ENCODE results near the gene SLC12A4.
A peak's percentile ranks its signal among the peaks of the same experiment; 100 is the strongest.
"Not testable (repeated sequence)": the region's sequence is repeated elsewhere in the genome, so short reads cannot be mapped to it uniquely, and the experiment has no call there.

SLC12A4 gene

GRCh38 chr16:67924140-67924906 lies 44.1 kb downstream of the SLC12A4 start:
- DNase-seq = no peak

DNA sequence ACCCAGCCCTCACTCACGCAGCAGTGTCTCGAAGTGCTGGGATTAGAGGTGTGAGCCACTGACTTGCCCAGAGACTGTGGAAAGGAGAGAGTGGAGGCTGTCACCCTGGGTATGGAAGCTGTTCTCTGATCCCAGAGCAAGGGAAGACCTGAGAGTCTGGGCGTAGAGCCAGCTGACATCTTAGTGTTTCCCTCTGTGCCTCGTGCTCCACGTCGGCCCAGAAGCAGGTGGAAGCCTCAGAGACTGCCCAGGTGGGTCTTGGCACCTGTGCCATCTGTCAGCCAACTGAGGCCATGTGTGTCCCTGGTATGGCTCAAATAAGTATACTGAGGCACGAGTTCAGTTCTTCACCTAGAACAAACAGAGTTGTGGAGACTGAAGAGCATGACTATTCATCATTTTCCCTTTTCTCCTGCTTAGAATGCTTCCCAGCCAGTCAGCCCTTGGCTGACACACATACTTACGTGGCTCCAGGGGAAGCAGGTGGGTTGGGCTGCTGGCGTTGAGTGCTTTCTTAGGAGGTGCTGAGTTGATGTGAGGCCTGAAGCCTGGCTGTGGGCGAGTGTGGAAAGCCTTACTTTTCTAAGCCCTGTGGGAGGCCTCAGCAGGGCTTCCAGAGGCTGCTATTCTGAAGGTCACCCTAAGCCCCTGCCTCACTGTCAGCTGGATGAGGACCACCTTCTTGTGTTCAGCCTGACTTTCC lies 44.9 kb downstream of the SLC12A4 start:
- no peak for DNase-seq

- DNase-seq = no peak
These were observed 45.7 kb downstream of the SLC12A4 start for GRCh38 chr16:67922740-67923139.

DNA sequence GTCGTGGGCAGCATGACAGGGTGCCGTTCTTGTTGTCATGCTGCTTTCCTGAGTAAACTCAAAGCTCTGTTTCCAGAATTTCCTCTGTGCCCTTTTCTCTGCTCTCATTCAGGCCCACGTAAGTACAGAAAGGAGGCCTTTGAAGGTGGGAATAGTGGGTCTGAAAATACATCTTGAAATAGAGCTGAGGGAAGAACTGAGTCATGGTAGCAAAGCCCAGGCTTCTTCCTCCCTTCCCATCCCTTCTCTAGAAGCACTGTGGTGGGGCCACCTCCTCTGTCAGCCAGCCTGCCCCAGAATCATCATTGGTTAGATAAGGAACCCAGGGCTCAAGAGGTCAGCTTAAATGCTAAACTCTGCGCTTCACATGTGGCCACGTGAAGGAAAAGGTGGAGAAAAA lies 46.2 kb downstream of the SLC12A4 start:
- no peak for DNase-seq

DNA sequence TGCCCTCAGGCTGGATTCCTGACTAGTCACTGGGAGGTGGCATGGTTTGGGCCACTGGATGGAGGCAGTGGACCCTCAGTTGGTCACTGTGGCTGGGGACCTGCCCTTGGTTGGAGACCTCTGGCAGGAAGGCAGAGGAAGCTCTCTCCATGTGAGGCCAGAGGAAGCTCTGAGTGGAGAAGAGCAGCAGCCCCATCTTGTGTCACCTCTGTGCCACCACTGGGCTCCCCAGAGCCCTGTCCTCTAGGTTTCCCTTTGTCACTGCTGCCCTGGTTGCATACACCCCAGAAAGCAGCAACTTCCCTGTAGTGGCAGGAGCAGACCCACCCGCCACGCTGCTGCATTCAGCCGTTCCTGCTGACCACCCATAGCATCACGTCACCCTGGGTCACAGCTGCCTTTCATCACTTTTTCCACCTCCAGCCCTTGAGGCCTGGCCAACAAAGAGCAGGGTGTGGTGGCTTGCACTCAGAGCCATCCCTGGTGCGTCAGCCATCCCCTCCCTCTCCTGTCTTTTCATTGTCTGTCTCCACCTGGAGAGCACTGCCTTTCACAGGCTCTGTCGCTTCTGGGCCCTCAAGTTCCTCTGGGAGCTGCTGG lies 48.7 kb downstream of the SLC12A4 start:
- no peak for DNase-seq

DNA sequence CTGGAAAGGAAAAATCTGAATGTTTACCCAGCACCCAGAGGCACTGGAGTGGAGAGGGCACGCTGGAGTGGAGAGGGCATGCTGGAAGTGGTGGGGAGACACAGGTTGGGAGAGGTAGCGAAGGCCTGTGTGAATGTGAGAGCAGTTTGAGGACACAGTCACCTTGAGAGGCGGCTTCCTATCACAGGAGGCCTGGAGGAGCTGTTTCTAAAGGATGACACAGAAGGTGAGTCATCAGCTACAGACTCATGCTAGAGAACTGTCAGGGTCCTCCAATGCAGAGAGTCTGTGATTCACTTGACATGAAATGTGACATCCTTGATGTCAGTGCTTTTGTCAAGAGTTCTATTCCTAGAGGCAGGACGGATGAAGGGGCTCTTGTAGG lies 50.6 kb downstream of the SLC12A4 start:
- no peak for DNase-seq

- peak in 1 of 2 donors; percentile 50 for DNase-seq
These were observed 51.1 kb downstream of the SLC12A4 start for GRCh38 chr16:67917140-67917851.

DNA sequence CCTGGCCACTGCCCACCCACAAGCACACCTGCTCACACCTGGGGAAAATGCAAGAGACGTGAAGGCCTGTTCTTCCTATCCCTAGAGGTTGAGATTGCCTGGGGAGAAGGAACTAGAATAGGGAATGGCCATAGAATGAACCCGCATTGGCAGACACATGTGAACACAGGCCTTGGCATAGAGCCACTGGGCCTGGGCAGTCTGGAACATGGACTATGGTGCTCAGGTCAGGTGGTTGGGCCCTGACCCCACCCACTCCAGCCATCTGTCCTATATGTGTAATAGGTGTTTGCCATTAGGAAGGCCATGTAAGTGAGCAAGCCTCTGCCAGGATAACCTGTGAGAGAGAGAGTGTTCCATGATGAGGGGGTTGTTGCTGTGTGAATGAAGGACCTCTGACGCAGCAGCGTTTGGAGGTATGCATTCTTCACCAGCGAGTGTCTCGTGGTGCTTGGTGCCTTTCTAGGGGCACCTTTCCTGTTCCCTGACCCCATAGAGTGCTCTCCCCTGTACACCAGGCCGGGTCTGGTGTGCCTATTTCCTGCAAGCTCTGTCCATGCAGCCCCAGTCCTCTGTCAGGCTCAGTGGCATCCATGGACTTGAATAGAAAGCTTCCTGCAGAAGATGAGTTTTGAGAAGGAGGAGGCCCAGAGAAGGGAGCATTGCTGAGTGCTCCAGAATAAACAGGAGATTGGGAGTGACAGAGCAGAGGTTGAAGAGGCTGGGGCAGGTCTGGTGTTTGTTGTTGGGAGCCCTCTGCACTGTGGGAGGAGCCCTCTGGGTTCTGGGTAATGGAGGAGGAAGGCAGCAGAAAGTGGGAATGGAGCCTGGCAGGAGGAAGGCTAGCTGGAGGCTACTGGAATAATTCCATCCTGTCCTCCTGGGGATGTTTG lies 52.4 kb downstream of the SLC12A4 start:
- no peak for DNase-seq

GRCh38 chr16:67915496-67915769 lies 53.0 kb downstream of the SLC12A4 start:
- DNase-seq = not testable (repeated sequence)

DNA sequence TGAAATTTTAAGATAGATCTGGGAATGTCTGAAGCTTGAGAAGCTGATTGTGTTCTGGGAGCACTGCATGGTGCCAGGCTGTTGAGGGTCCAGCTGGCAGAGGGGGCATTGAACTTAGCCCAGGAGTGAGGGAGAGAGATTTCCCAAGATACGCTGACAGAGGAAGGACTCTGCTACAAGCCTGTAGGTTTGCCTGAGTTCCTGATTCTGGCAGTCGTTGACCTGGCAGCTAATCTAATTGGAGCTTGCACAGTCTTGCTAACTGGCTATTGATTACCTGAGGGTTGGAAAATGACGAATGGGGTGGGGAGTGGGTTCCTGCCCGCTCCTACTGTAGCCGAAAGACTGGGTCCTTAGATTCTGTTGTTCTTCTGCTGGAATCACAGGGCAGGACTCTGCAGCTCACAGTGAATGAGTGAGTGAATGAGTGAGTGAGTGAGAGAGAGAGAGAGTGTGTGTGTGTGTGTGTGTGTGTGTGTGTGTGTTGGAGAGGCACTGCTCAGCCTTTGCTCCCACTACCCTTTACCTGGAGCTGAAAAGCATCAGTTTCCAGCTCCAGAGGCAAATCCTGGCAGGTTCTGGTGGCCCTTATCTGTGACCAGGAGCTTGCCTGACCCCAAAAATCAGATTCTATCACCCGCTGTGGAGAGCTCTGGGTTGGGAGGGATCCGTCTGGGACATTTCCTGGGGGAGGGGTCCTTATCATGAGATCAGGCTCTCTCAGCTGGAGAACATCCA lies 53.5 kb downstream of the SLC12A4 start:
- DNase-seq = no peak

DNA sequence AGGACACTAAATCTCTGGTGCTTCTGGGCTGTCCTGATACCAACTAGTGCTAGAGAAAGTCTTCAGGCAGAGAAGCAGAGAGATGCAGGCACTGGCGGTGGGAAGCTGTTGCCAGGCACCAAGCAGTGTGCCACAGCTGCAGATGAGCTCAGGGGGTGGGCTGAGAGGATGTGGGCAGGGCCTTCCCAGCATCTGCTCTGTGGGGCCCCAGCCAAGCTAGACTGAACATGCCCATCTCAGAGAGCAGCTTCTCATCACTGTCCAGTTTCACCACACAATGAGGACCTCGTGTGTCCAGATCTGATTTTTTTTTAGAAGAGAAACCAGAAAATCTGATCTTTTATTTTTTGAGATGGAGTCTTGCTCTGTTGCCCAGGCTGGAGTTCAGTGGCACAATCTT lies 58.3 kb downstream of the SLC12A4 start:
- DNase-seq = peak; percentile 85 to 90

- no peak for DNase-seq
These were observed 59.2 kb downstream of the SLC12A4 start for GRCh38 chr16:67909056-67909742.

DNA sequence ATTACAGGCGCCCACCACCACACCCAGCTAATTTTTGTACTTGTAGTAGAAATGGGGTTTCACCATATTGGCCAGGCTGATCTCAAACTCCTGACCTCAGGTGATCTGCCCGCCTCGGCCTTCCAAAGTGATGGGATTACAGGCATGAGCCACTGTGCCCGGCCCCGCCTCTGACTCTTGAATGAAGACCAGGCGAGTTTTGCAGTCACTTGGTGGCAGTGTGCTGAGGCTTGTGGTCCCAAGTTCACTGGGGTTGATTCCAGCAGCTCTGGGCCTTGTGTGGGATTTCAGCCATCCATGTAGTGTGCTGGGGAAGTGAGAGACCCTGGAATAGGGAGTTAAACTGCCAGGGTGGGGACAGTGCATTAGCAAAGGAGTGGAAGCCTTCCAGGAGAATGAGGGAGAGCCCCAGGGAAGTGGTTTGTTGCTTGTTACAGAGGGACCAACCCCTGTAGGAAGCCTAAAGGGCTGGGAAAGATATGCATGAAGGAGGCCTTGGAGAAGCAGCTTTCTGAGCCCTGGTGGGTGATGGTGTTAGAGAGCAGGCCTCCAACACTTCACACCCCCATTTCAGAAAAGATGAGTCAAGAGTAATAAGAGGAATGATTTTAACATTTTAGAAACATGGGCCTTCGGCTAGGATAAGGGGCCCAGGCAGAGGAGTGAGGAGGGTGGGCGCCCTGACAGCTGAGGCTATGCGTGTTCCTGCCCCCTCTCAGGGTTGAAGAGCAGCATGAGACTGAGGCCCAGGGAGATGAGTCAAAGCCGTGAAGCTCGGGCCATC lies 60.8 kb downstream of the SLC12A4 start:
- DNase-seq = no peak

- no peak for DNase-seq
These were observed 65.6 kb downstream of the SLC12A4 start for GRCh38 chr16:67902831-67903230.

- DNase-seq = no peak
These were observed 66.7 kb downstream of the SLC12A4 start for GRCh38 chr16:67901734-67902133.

- DNase-seq = no peak
These were observed 71.2 kb downstream of the SLC12A4 start for GRCh38 chr16:67897231-67897630.

- DNase-seq = no peak
These were observed 74.6 kb downstream of the SLC12A4 start for GRCh38 chr16:67893743-67894399.

Data from hippocampal formation (tissue), 2 donors.